Heart right ventricle (tissue), 16 donors: ENCODE measurements around the gene CCT6A. TPM values are rescaled to one million over a fixed set of nuclear protein-coding genes. Genes with fewer than 3 reads are reported as not detected.
"Not testable (repeated sequence)": the region's sequence is repeated elsewhere in the genome, so short reads cannot be mapped to it uniquely, and the experiment has no call there.

Source experiments
- ATAC-seq, 8 donors: fragments of 200-7000 bp; cut with Tn5 transposase; one replicate each; pipeline ENCODE4 v1.9.1; 2020; ENCODE audit warnings: mild to moderate bottlenecking in 8 of 8, moderate library complexity in 8 of 8, moderate number of reproducible peaks in 1 of 8
- DNase-seq, 2 donors: peaks; one replicate each; pipeline ENCODE4 v3.0.0-alpha.2; 2020
- H3K27ac ChIP-seq, 10 donors: fragments of 200-600 bp; sonication (generic) in 2 of 10; one replicate each; pipeline versions ENCODE4 v1.5.0 to v1.8.0; 2020 to 2022; ENCODE audit warnings: mild to moderate bottlenecking in 3 of 10
- H3K27me3 ChIP-seq, 7 donors: fragments of 200-600 bp; one replicate each; pipeline ENCODE4 v1.8.0; 2021 to 2022; ENCODE audit warnings: mild to moderate bottlenecking in 2 of 7
- H3K36me3 ChIP-seq, 9 donors: fragments of 200-600 bp; sonication (generic) in 1 of 9; one replicate each; pipeline versions ENCODE4 v1.5.0 to v1.8.0; 2020 to 2022; ENCODE audit warnings: mild to moderate bottlenecking in 2 of 9
- H3K4me1 ChIP-seq, 9 donors: fragments of 200-600 bp; sonication (generic) in 1 of 9; one replicate each; pipeline versions ENCODE4 v1.5.0 to v1.8.0; 2020 to 2022; ENCODE audit warnings: mild to moderate bottlenecking in 4 of 9
- H3K4me3 ChIP-seq, 10 donors: fragments of 200-600 bp; sonication (generic) in 2 of 10; one replicate each; pipeline versions ENCODE4 v1.5.0 to v1.8.0; 2020 to 2022; ENCODE audit warnings: mild to moderate bottlenecking in 7 of 10, moderate library complexity in 2 of 10
- H3K9me3 ChIP-seq, 11 donors: fragments of 200-600 bp in 10 of 11; sonication (generic) in 2 of 11; one replicate each; pipeline versions ENCODE4 v1.5.0 to v1.8.0; 2013 to 2022; ENCODE audit warnings: mild to moderate bottlenecking in 2 of 11, control low read depth in 1 of 11, moderate library complexity in 1 of 11
- WGBS, 2 donors: extraction: QIAGEN DNeasy Blood & Tissue Kit; methylation state at CpG; one replicate each; pipeline ENCODE4 v1.1.7; 2013; ENCODE audit warnings: inconsistent platforms in 1 of 2; 5-methylcytosine and 5-hydroxymethylcytosine counted together
- intact Hi-C, 10 donors: fragments of 100-400 bp; cut with DNase I; formaldehyde crosslinking; loops; one replicate each; pipeline versions ENCODE4 v1.11.1 to v1.14.2; 2022
- polyA plus RNA-seq, 2 donors: library from polyadenylated mRNA; stranded (reverse); fragments of 200-250 nt; gene quantifications; one replicate each; pipeline ENCODE4 v1.2.3, GENCODE V29; 2013
- total RNA-seq, 10 donors: library from RNA; stranded (reverse); fragmentation: NEBNext Ultra II Directional in 3 of 10; extraction: Animal tissue kit (Norgen Biotek cat#: 25700) in 3 of 10; gene quantifications; one replicate each; pipeline versions ENCODE4 v1.2.1 to v1.2.4, GENCODE V29; 2021 to 2023
- TF ChIP-seq, protein P1 (sequence below), 9 donors: fragments of 200-600 bp; sonication (generic) in 2 of 9; IDR thresholded peaks; one replicate each; pipeline versions ENCODE4 v1.5.0 to v1.8.0; 2021 to 2022; ENCODE audit warnings: antibody characterized with exemption in 9 of 9, mild to moderate bottlenecking in 5 of 9, moderate library complexity in 1 of 9
- donor health status: Arrhythmogenic right ventricular cardiomyopathy.
- donor health status: ischemic (EF 13 %, LVEDD 7.1; RV severe dilation, severe dysfunction).
- donor health status: healthy with polysubstance abuse.
- donor health status: DM: no; HTN: yes; CAD: no.
- donor health status: DM: no; HTN: no; CAD: no.
- donor health status: ischemic (EF 25% LVEDD 6.9; RV normal size, moderate dysfunction).
- donor health status: ischemic (EF 25% LVEDD 5.7; RV mildly dilated, moderate dysfunction).
- donor health status: healthy.
- donor health status: DM: yes; HTN: yes; CAD: no.
- donor health status: Ischemic cardiomyopathy.
- donor health status: ischemic (EF 35%, LVEDD 5.7; RV mildly dilated, moderate dysfunction).
- donor health status: nonischemic (EF 11% LVEDD 7.7; RV severe dilation, severe dysfunction).
- donor health status: DM: yes; HTN: yes; CAD: no.
- donor health status: PGD.
- donor health status: ischemic (EF 29% LVEDD 5.4; RV normal size, mild dysfunction).
- donor health status: nonischemic (EF 23%, LVEDD 6.1; RV moderate dilation, normal function).

The CCT6A gene
- total and polyA plus RNA-seq, 12 donors = 53.5 to 155 (median 69.9) TPM

DNA sequence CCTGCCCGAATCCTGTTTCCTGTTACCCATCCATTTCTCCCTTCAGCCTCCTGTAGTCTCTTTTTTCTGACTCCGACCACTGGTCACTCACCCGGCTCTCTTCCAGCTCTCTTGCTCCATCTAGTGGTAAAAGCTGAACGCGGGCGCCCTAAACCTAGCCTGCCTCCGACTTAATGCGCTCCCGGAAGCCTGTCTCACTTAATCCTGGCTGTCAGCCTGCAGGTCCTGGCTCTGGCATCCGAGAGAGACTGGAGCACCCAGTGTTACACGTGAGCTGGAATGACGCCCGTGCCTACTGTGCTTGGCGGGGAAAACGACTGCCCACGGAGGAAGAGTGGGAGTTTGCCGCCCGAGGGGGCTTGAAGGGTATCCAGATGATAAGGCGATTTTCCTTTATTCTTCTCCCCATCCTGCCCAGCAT lies 22.8 kb downstream of the CCT6A start:
- Histone ChIP-seq H3K9me3 (no peaks in the 10 kb centered on the region), H3K36me3 (peaks cover 0 to 70% (median 16%) of the 10 kb centered on the region in 9 donors), H3K4me3 (no peak overlapping the region), H3K27ac (peak overlapping the region in 3 of 10 donors; percentile 4 to 34 (median 32)), H3K4me1 (peaks cover 7 to 21% (median 12%) of the 10 kb centered on the region in 9 donors), H3K27me3 (no peaks in the 10 kb centered on the region)
- intact Hi-C loops = loop anchor here (1.0 to 10.0 kb wide), 9 partner anchors 67 to 642 kb away; no protein-coding TSS in a partner anchor
- ATAC-seq = peak; percentile 86 to 95 (median 92)
- TF ChIP-seq, protein P1, sequence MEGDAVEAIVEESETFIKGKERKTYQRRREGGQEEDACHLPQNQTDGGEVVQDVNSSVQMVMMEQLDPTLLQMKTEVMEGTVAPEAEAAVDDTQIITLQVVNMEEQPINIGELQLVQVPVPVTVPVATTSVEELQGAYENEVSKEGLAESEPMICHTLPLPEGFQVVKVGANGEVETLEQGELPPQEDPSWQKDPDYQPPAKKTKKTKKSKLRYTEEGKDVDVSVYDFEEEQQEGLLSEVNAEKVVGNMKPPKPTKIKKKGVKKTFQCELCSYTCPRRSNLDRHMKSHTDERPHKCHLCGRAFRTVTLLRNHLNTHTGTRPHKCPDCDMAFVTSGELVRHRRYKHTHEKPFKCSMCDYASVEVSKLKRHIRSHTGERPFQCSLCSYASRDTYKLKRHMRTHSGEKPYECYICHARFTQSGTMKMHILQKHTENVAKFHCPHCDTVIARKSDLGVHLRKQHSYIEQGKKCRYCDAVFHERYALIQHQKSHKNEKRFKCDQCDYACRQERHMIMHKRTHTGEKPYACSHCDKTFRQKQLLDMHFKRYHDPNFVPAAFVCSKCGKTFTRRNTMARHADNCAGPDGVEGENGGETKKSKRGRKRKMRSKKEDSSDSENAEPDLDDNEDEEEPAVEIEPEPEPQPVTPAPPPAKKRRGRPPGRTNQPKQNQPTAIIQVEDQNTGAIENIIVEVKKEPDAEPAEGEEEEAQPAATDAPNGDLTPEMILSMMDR (IDR thresholded peaks at IDR 0.05) = peak; percentile 89 to 98 (median 94)
- 8 to 14% methylated on average over 19 of the region's 19 CpGs for WGBS, 2 donors
- DNase-seq = peak; percentile 82 to 89

DNA sequence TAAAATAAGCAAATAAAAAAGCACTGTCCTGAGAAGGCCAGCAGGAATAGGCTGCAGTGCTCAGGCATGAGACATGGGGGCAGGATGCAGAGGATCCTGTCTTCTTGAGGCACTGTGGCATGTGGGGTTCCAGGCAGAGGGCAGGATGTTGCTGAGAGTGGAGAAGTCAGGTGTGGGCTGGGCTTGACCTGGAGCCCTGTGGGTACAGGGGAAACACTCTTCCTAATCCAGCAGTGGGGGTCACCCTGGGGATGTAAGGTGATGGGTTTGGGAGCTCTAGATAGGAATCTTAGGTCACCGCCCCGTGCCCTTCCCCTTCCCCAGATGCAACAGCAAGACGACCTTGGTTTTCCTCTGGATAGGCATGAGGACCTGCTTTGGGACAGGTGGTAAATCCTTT lies 26.1 kb downstream of the CCT6A start:
- WGBS, 2 donors = 92 to 100% methylated on average over 3 of the region's 3 CpGs
- ATAC-seq (no peak), DNase-seq (no peak)
- Histone ChIP-seq H3K4me1 (peaks cover 18 to 40% (median 26%) of the 10 kb centered on the region in 9 donors), H3K4me3 (no peak overlapping the region), H3K27me3 (no peaks in the 10 kb centered on the region), H3K27ac (no peak overlapping the region), H3K36me3 (peaks cover 0 to 56% (median 0%) of the 10 kb centered on the region in 9 donors), H3K9me3 (no peaks in the 10 kb centered on the region)
- intact Hi-C loops = loop anchor here in 3 of 10 donors (10.0 kb wide), 2 partner anchors 73 to 433 kb away; no protein-coding TSS in a partner anchor
- TF ChIP-seq, protein P1 (IDR thresholded peaks at IDR 0.05) = no peak

DNA sequence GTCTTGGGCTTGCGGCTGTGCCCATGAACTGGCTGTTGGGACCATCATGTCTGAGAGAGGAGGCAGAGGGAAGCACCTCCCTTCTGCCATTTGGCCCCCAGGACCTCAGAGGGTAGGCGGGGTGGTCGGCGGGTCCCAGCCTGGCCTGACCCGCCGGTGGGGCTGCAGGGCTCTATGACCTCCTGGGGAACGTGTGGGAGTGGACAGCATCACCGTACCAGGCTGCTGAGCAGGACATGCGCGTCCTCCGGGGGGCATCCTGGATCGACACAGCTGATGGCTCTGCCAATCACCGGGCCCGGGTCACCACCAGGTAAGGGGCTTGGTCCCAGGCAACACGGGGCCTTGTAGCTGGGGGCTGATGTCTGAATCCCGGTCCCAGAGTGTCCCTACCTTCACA lies 26.6 kb downstream of the CCT6A start:
- TF ChIP-seq, protein P1 (IDR thresholded peaks at IDR 0.05) = no peak
- DNase-seq = no peak
- Histone ChIP-seq H3K27me3 (no peaks in the 10 kb centered on the region), H3K4me3 (no peak overlapping the region), H3K27ac (peak overlapping the region in 6 of 10 donors; percentile 70 to 95 (median 88)), H3K36me3 (peaks cover 0 to 51% (median 0%) of the 10 kb centered on the region in 9 donors), H3K4me1 (peaks cover 19 to 45% (median 26%) of the 10 kb centered on the region in 9 donors), H3K9me3 (no peaks in the 10 kb centered on the region)
- intact Hi-C loops = loop anchor here in 3 of 10 donors (10.0 kb wide), 2 partner anchors 73 to 433 kb away; no protein-coding TSS in a partner anchor
- whole genome bisulfite sequencing, 2 donors = 94 to 95% methylated on average over 16 of the region's 16 CpGs
- ATAC-seq = no peak

DNA sequence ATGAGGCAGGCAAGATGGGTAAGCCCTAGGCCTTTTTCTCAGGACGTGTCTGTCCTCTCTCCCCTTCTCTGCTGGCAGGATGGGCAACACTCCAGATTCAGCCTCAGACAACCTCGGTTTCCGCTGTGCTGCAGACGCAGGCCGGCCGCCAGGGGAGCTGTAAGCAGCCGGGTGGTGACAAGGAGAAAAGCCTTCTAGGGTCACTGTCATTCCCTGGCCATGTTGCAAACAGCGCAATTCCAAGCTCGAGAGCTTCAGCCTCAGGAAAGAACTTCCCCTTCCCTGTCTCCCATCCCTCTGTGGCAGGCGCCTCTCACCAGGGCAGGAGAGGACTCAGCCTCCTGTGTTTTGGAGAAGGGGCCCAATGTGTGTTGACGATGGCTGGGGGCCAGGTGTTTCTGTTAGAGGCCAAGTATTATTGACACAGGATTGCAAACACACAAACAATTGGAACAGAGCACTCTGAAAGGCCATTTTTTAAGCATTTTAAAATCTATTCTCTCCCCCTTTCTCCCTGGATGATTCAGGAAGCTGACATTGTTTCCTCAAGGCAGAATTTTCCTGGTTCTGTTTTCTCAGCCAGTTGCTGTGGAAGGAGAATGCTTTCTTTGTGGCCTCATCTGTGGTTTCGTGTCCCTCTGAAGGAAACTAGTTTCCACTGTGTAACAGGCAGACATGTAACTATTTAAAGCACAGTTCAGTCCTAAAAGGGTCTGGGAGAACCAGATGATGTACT lies 28.1 kb downstream of the CCT6A start:
- TF ChIP-seq, protein P1 (IDR thresholded peaks at IDR 0.05) = peak; percentile 63 to 94 (median 79)
- intact Hi-C loops = loop anchor here in 4 of 10 donors (1.0 to 10.0 kb wide), 3 partner anchors 12 to 435 kb away; no protein-coding TSS in a partner anchor
- Histone ChIP-seq H3K4me3 (peak overlapping the region in 1 of 10 donors; percentile 3), H3K9me3 (no peaks in the 10 kb centered on the region), H3K36me3 (peaks cover 0 to 44% (median 0%) of the 10 kb centered on the region in 9 donors), H3K27ac (peak overlapping the region; percentile 70 to 95 (median 86)), H3K27me3 (no peaks in the 10 kb centered on the region), H3K4me1 (peaks cover 20 to 47% (median 31%) of the 10 kb centered on the region in 9 donors)
- ATAC-seq (peak; percentile 79 to 93 (median 90)), DNase-seq (peak; percentile 87 to 89)
- WGBS, 2 donors = 5 to 6% methylated on average over 12 of the region's 12 CpGs

DNA sequence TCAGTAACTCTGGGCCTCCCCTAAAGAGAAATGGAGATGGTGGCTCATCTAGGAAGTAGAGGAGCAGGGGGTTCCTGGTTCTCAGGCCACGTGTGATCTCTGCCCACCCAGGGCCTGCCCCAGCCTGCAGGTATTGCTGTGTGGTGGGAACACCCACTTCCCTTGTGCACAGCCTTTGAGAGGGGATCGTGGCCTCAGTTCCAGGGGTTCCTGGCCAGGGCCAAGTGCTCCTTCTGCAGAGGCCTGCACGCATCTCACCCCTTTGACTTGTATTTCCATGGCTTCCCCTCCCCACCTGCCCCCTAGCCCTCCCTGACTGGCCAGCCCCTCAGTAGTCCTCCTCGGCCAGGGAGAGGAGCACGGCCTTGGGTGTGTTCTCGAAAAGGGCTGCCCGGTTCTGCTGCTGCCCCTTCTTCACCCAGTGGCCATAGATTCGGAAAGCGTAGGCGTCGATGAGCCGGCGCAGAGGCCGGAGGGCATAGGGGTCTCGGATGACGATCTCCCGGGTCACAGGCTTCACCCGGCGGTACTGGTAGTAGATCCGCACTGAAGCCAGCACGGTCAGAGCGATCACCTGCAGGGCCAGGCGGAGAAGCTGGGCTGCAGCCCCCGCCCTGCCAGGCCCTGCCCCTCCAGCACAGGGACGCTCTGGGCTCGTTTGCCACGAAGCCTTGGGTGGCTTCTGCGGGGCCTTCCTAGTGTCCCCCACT lies 29.3 kb downstream of the CCT6A start:
- intact Hi-C loops, ATAC-seq, H3K27me3 ChIP-seq, H3K9me3 ChIP-seq, H3K4me3 ChIP-seq, DNase-seq: not testable (repeated sequence)
- 96 to 97% methylated on average over 28 of the region's 28 CpGs for WGBS, 2 donors
- Histone ChIP-seq H3K4me1 (peaks cover 20 to 45% (median 31%) of the 10 kb centered on the region in 9 donors), H3K36me3 (peaks cover 0 to 56% (median 0%) of the 10 kb centered on the region in 9 donors), H3K27ac (peak overlapping the region; percentile 70 to 95 (median 86))
